Measurements from ENCODE around the gene DTL.

Gene DTL

GRCh38 chr1:212097360-212097759, 61.8 kb downstream of the DTL start:
- no peak for TF ChIP-seq TEAD4 (IDR thresholded peaks at IDR 0.05)
- no peak for TF ChIP-seq EP300 (IDR thresholded peaks at IDR 0.05; ENCODE audit: borderline replicate concordance)
- TF ChIP-seq CEBPB (IDR thresholded peaks at IDR 0.05) = no peak
- TF ChIP-seq, protein P1, sequence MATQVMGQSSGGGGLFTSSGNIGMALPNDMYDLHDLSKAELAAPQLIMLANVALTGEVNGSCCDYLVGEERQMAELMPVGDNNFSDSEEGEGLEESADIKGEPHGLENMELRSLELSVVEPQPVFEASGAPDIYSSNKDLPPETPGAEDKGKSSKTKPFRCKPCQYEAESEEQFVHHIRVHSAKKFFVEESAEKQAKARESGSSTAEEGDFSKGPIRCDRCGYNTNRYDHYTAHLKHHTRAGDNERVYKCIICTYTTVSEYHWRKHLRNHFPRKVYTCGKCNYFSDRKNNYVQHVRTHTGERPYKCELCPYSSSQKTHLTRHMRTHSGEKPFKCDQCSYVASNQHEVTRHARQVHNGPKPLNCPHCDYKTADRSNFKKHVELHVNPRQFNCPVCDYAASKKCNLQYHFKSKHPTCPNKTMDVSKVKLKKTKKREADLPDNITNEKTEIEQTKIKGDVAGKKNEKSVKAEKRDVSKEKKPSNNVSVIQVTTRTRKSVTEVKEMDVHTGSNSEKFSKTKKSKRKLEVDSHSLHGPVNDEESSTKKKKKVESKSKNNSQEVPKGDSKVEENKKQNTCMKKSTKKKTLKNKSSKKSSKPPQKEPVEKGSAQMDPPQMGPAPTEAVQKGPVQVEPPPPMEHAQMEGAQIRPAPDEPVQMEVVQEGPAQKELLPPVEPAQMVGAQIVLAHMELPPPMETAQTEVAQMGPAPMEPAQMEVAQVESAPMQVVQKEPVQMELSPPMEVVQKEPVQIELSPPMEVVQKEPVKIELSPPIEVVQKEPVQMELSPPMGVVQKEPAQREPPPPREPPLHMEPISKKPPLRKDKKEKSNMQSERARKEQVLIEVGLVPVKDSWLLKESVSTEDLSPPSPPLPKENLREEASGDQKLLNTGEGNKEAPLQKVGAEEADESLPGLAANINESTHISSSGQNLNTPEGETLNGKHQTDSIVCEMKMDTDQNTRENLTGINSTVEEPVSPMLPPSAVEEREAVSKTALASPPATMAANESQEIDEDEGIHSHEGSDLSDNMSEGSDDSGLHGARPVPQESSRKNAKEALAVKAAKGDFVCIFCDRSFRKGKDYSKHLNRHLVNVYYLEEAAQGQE (IDR thresholded peaks at IDR 0.05; ENCODE audit: low read depth) = no peak

- no peak for TF ChIP-seq YY1 (IDR thresholded peaks at IDR 0.05; ENCODE audit: low read depth)
- 0 out of 2 replicates have a peak, but pooled peaks have one; percentile 28 for TF ChIP-seq NFIC (IDR thresholded peaks at IDR 0.05)
Observed at GRCh38 chr1:212098310-212098709, 62.8 kb downstream of the DTL start.

GRCh38 chr1:212098771-212099170, 63.2 kb downstream of the DTL start:
- no peak for TF ChIP-seq ZBTB7A (IDR thresholded peaks at IDR 0.05; ENCODE audit: low read depth)
- TF ChIP-seq RAD21 (IDR thresholded peaks at IDR 0.05; ENCODE audit: low read depth) = no peak
- no peak for TF ChIP-seq NFIC (IDR thresholded peaks at IDR 0.05)
- no peak for TF ChIP-seq FOXM1 (IDR thresholded peaks at IDR 0.05; ENCODE audit: borderline replicate concordance, low read depth)
- TF ChIP-seq YY1 (IDR thresholded peaks at IDR 0.05; ENCODE audit: low read depth) = no peak
- no peak for TF ChIP-seq EP300 (IDR thresholded peaks at IDR 0.05; ENCODE audit: borderline replicate concordance)
- TF ChIP-seq EGR1 (IDR thresholded peaks at IDR 0.05) = no peak
- TF ChIP-seq CREB1 (IDR thresholded peaks at IDR 0.05; ENCODE audit: low read depth) = no peak
- TF ChIP-seq TAF1 (IDR thresholded peaks at IDR 0.05; ENCODE audit: low read depth) = no peak
- no peak for TF ChIP-seq TEAD4 (IDR thresholded peaks at IDR 0.05)
- TF ChIP-seq, protein P2, sequence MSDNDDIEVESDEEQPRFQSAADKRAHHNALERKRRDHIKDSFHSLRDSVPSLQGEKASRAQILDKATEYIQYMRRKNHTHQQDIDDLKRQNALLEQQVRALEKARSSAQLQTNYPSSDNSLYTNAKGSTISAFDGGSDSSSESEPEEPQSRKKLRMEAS (IDR thresholded peaks at IDR 0.05) = no peak
- TF ChIP-seq, protein P1 (IDR thresholded peaks at IDR 0.05; ENCODE audit: low read depth) = no peak
- no peak for TF ChIP-seq TCF12 (IDR thresholded peaks at IDR 0.05; ENCODE audit: low read depth)

DNA sequence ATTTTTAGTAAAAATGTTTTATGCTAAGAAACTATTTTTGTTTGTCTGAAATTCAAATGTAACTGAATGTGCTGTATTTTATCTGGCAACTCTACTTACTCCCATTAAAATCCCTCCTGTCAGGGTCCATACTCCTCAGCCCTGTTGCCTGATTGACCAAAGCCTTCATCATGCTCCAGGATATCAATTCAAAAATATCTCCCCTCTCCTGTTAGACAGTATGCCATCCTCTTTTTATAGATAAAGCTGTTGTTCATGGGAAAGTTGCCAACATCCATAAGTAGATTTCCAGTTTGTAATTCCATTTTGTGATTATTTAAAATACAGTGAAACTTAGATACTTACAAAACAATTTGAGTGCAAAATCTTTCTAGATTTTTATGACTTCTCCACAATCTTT, 65.7 kb downstream of the DTL start:
- TF ChIP-seq, protein P1 (IDR thresholded peaks at IDR 0.05; ENCODE audit: low read depth) = no peak
- TF ChIP-seq CEBPB (IDR thresholded peaks at IDR 0.05) (no peak), RAD21 (IDR thresholded peaks at IDR 0.05; ENCODE audit: low read depth) (no peak), EP300 (IDR thresholded peaks at IDR 0.05; ENCODE audit: borderline replicate concordance) (no peak)
- TF ChIP-seq, protein P3, sequence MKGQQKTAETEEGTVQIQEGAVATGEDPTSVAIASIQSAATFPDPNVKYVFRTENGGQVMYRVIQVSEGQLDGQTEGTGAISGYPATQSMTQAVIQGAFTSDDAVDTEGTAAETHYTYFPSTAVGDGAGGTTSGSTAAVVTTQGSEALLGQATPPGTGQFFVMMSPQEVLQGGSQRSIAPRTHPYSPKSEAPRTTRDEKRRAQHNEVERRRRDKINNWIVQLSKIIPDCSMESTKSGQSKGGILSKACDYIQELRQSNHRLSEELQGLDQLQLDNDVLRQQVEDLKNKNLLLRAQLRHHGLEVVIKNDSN (IDR thresholded peaks at IDR 0.05) = no peak

- TF ChIP-seq ZBTB7A (IDR thresholded peaks at IDR 0.05; ENCODE audit: low read depth) (no peak), NFIC (IDR thresholded peaks at IDR 0.05) (no peak), CREB1 (IDR thresholded peaks at IDR 0.05; ENCODE audit: low read depth) (no peak), TAF1 (IDR thresholded peaks at IDR 0.05; ENCODE audit: low read depth) (no peak), EGR1 (IDR thresholded peaks at IDR 0.05) (no peak)
- TF ChIP-seq, protein P1 (IDR thresholded peaks at IDR 0.05; ENCODE audit: low read depth) = no peak
Observed at GRCh38 chr1:212101735-212102134, 66.2 kb downstream of the DTL start.
